ENCODE results near the gene TMEM170B.

TMEM170B gene

DNA sequence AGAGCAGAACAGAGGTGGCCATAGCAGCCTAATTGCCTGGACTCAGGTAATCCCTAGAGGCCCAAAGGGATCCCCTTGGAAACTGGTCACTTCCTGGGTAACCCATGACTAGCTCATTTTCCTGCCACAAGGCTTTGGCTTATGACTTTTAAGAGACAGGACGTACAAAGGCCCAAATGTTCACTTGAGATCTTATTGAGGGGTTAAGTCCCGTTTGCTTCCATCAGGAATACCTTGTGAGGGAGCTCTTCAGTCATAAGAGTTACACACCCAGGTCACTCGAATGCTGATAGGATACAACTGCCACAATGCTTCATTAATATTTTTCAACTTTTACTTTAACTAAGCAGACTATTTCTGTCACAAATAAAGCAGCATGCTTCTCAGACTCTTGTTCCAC is 51.7 kb downstream of the TMEM170B start:
- no peaks in the 10 kb centered on the region for H3K36me3 Mint-ChIP-seq
- peaks cover 1% of the 10 kb centered on the region for H3K27me3 Mint-ChIP-seq
- no peaks in the 10 kb centered on the region for H3K9me3 Mint-ChIP-seq (ENCODE audit: low read depth)
- H3K4me1 Mint-ChIP-seq (ENCODE audit: low read depth): no peaks in the 10 kb centered on the region
- H3K27ac Mint-ChIP-seq: no peak overlapping the region
- no peak overlapping the region for H3K4me3 Mint-ChIP-seq

DNA sequence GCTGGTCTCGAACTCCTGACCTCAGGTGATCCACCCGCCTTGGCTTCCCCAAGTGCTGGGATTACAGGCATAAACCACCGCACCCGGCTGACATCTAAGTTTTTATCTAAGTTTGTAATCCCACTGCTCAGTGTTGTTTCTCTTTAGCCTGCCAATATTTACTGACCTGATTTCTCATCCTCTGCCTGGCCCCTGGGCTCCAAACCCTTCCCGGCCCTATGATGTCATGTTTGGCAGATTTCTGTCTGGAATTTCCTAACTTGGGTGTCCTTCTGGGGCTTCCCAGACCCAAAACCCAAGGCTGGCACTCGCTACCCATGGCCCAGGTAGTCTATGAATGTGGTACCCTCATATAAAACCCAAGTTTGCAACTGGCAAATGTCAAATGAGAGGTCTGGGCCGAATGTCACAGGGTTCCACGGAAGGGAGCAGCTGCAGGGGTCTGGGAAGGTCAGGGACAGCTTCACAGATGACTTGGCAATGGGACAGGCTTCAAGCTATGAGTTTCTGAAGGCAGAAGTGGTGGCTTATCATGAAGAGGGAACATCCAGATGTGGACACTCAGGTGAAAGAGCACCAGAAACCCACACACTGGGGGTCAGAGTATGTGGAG is 54.9 kb downstream of the TMEM170B start:
- Mint-ChIP-seq H3K27me3 (peaks cover 1% of the 10 kb centered on the region), H3K4me3 (no peak overlapping the region), H3K9me3 (ENCODE audit: low read depth) (no peaks in the 10 kb centered on the region), H3K4me1 (ENCODE audit: low read depth) (no peaks in the 10 kb centered on the region), H3K36me3 (no peaks in the 10 kb centered on the region), H3K27ac (no peak overlapping the region)

DNA sequence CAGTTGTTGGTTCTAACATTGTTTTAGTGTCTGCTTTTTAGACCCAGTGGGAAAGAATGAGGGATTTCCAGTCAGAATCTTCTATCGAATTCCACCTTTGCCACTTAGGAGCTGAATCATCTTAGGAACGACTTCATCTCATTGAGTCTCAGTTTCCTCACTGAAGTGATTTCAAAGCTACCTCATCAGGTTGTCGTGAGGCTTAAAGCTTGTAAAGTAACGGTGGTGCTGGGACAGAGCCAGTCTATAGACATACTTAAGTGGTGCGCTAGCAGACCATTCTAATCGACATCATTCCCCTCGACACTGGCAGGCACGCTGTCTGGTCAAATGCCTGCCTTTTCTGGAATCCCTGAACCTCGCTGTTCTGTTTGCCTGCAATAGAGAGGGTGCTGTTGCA is 55.5 kb downstream of the TMEM170B start:
- H3K36me3 Mint-ChIP-seq: no peaks in the 10 kb centered on the region
- H3K4me1 Mint-ChIP-seq (ENCODE audit: low read depth): no peaks in the 10 kb centered on the region
- peaks cover under 1% of the 10 kb centered on the region for H3K27me3 Mint-ChIP-seq
- no peak overlapping the region for H3K27ac Mint-ChIP-seq
- no peaks in the 10 kb centered on the region for H3K9me3 Mint-ChIP-seq (ENCODE audit: low read depth)
- H3K4me3 Mint-ChIP-seq: no peak overlapping the region

GRCh38 chr6:11595903-11596302 is 58.4 kb downstream of the TMEM170B start:
- no peaks in the 10 kb centered on the region for H3K27me3 Mint-ChIP-seq
- no peak overlapping the region for H3K27ac Mint-ChIP-seq
- no peak overlapping the region for H3K4me3 Mint-ChIP-seq
- no peaks in the 10 kb centered on the region for H3K4me1 Mint-ChIP-seq (ENCODE audit: low read depth)
- no peaks in the 10 kb centered on the region for H3K9me3 Mint-ChIP-seq (ENCODE audit: low read depth)
- no peaks in the 10 kb centered on the region for H3K36me3 Mint-ChIP-seq

DNA sequence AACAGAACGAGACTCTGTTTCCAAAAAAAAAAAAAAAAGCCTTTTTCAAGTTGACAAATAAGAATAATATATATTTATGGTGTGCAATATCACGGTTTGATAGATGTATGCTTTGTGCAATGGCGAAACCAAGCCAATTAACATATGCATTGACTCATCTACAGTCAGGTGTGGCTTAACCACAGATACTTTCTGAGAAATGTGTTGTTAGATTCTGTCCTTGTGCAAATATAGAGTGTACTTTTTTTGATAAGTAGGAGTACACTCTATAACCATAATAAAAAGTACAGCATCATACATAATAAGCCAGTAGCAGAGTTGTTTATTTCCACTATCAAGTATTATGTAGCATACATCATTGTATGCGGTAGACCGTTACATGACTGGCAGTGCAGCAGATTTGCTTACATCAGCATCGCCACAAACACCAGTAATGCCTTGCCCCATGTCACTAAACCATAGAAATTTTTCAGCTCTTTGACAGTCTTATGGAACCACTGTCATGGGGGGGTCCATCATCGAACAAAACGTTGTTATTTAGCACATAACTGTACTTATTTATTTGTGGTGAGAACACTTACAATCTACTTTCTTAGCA is 59.2 kb downstream of the TMEM170B start:
- H3K9me3 Mint-ChIP-seq (ENCODE audit: low read depth): no peaks in the 10 kb centered on the region
- H3K4me1 Mint-ChIP-seq (ENCODE audit: low read depth): no peaks in the 10 kb centered on the region
- H3K4me3 Mint-ChIP-seq: no peak overlapping the region
- no peaks in the 10 kb centered on the region for H3K27me3 Mint-ChIP-seq
- no peaks in the 10 kb centered on the region for H3K36me3 Mint-ChIP-seq
- H3K27ac Mint-ChIP-seq: no peak overlapping the region

DNA sequence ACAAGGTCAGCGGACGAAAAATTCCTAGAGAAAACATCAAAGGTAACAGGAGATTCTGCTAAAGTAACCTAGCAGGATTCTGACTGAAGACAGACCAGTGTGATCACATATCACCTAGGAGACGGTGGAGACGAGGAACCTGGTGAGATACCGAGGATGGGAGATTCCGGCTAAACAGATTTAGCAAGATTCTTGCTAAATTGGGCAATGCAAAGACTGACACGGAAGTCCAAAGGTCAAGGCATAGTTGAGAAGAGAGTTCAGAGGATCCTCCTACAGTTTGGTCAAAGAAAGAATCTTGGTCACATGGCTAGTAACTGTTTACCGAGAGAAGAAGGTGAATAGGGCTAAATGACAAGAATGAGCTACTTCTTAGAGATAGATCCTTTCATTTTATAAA is 61.1 kb downstream of the TMEM170B start:
- H3K36me3 Mint-ChIP-seq: no peaks in the 10 kb centered on the region
- no peak overlapping the region for H3K4me3 Mint-ChIP-seq
- peaks cover 3% of the 10 kb centered on the region for H3K27me3 Mint-ChIP-seq
- H3K27ac Mint-ChIP-seq: no peak overlapping the region
- no peaks in the 10 kb centered on the region for H3K4me1 Mint-ChIP-seq (ENCODE audit: low read depth)
- H3K9me3 Mint-ChIP-seq (ENCODE audit: low read depth): no peaks in the 10 kb centered on the region

DNA sequence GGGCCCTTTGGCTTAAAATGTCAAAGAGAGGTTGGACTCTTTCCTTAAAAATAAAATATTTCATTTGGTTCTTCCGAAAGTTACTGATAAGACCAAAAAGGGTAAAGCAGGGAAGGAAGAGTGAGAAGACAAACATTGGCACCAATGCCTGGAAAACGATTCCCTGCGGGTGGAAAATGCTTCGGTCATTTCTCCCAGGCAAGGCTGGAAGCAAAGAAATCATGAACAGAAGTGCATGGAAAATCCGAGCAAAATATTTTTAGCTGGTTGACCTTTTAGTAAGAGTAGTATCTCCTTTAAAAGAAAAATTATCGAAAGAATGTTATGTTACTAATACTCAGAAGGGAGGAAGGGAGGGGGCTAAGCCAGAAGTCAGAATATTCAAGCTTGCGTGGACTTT is 62.7 kb downstream of the TMEM170B start:
- Mint-ChIP-seq H3K36me3 (no peaks in the 10 kb centered on the region), H3K27me3 (peaks cover 5% of the 10 kb centered on the region), H3K9me3 (ENCODE audit: low read depth) (no peaks in the 10 kb centered on the region), H3K4me1 (ENCODE audit: low read depth) (peaks cover 4% of the 10 kb centered on the region), H3K4me3 (no peak overlapping the region), H3K27ac (no peak overlapping the region)

GRCh38 chr6:11601776-11602605 is 64.4 kb downstream of the TMEM170B start:
- Mint-ChIP-seq H3K27me3 (peaks cover 7% of the 10 kb centered on the region), H3K36me3 (no peaks in the 10 kb centered on the region), H3K4me3 (no peak overlapping the region), H3K9me3 (ENCODE audit: low read depth) (no peaks in the 10 kb centered on the region), H3K4me1 (ENCODE audit: low read depth) (peaks cover 4% of the 10 kb centered on the region), H3K27ac (no peak overlapping the region)

DNA sequence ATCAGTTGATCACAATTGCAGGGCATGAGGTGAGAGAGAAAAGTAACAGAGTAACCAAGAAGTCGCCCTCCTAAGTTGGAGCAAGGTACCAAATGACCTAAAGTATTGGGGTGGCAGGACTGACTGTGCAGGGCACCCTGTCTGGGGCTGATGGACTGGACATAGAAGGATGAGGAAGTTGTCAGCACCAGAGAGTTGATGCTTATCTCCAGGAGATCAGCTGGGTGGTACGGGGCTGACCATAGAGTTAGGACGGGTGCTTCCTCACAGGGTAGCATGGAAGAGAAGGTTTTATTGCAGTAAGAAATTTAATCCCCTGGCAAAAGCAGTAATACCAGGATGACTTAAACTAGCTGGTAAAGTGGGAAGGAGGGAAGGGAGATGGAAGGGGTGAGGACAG is 66.7 kb downstream of the TMEM170B start:
- Mint-ChIP-seq H3K9me3 (ENCODE audit: low read depth) (no peaks in the 10 kb centered on the region), H3K36me3 (no peaks in the 10 kb centered on the region), H3K27ac (no peak overlapping the region), H3K27me3 (peaks cover 7% of the 10 kb centered on the region), H3K4me1 (ENCODE audit: low read depth) (peaks cover 4% of the 10 kb centered on the region), H3K4me3 (no peak overlapping the region)

- Mint-ChIP-seq H3K27me3 (peaks cover 7% of the 10 kb centered on the region), H3K4me3 (no peak overlapping the region), H3K9me3 (ENCODE audit: low read depth) (no peaks in the 10 kb centered on the region), H3K36me3 (no peaks in the 10 kb centered on the region), H3K4me1 (ENCODE audit: low read depth) (peaks cover 4% of the 10 kb centered on the region), H3K27ac (no peak overlapping the region)
Measured at GRCh38 chr6:11604836-11605506, 67.4 kb downstream of the TMEM170B start.

- H3K36me3 Mint-ChIP-seq: no peaks in the 10 kb centered on the region
- no peak overlapping the region for H3K4me3 Mint-ChIP-seq
- H3K27ac Mint-ChIP-seq: no peak overlapping the region
- peaks cover 4% of the 10 kb centered on the region for H3K4me1 Mint-ChIP-seq (ENCODE audit: low read depth)
- H3K27me3 Mint-ChIP-seq: peaks cover 7% of the 10 kb centered on the region
- no peaks in the 10 kb centered on the region for H3K9me3 Mint-ChIP-seq (ENCODE audit: low read depth)
Measured at GRCh38 chr6:11605507-11605905, 68.0 kb downstream of the TMEM170B start.

DNA sequence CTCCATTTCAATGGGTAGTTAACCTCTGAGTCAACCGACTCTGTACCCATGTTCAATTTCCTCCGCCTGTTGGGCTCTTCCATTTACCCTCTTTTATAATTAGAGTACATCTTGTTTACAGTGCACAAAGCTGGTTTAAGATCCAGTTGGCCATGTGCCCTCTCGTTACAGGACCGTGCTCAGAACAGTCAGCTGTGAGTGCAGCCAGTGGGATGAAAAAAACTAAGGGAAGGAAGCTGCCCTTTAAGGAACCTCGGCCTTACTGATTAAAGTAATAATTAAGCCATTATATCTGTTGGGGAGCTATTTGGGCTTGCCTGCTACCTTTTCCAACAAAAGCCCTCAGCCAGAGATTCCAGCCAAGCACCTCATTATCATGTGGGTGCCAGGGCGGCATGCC is 68.8 kb downstream of the TMEM170B start:
- no peaks in the 10 kb centered on the region for H3K9me3 Mint-ChIP-seq (ENCODE audit: low read depth)
- H3K4me3 Mint-ChIP-seq: no peak overlapping the region
- H3K4me1 Mint-ChIP-seq (ENCODE audit: low read depth): peaks cover 4% of the 10 kb centered on the region
- H3K36me3 Mint-ChIP-seq: no peaks in the 10 kb centered on the region
- H3K27me3 Mint-ChIP-seq: peaks cover 9% of the 10 kb centered on the region
- no peak overlapping the region for H3K27ac Mint-ChIP-seq

- Mint-ChIP-seq H3K4me1 (ENCODE audit: low read depth) (peaks cover 4% of the 10 kb centered on the region), H3K9me3 (ENCODE audit: low read depth) (no peaks in the 10 kb centered on the region), H3K4me3 (no peak overlapping the region), H3K27ac (no peak overlapping the region), H3K27me3 (peaks cover 9% of the 10 kb centered on the region), H3K36me3 (no peaks in the 10 kb centered on the region)
Measured at GRCh38 chr6:11607383-11607782, 69.8 kb downstream of the TMEM170B start.

DNA sequence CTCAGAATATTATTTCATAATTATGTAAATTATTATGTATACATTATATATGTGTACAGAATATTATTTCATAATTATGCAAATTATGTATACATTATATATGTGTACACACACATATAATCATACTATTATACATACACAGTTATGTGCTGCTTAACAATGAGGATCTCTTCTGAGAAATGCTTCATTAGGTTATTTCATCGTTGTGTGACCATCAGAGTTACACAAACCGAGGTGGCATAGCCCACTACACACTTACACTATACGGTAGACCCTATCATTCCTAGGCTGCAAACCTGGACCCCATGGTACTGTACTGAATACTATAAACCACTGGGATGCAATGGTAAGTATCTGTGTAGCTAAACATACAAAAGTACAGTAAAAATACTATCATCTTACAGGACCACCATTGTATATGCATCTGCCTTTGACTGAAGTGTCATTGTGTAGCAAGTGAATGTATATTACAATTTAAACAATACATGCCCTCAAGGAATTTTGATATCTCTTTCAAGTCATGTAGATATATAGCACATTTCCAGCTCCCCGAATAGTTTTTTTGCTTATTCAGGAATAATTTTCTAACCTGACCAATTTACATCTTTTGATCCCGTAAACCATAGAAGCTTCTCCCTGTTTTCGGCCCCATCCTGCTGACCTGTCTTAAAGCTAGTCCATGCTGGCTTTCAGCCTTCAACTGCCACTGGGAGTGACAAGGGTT is 71.2 kb downstream of the TMEM170B start:
- Mint-ChIP-seq H3K27ac (no peak overlapping the region), H3K36me3 (no peaks in the 10 kb centered on the region), H3K9me3 (ENCODE audit: low read depth) (no peaks in the 10 kb centered on the region), H3K4me3 (no peak overlapping the region), H3K27me3 (peaks cover 6% of the 10 kb centered on the region), H3K4me1 (ENCODE audit: low read depth) (peaks cover 4% of the 10 kb centered on the region)
